K562 (cell line): ENCODE data around the gene ENTREP3. TPM values are rescaled to one million over a fixed set of nuclear protein-coding genes. Genes with fewer than 3 reads are reported as not detected.

ENCODE experiments used
- BRF1 ChIP-seq: IDR thresholded peaks from 3 replicates; pipeline ENCODE4 v1.6.1; 2011; ENCODE audit warnings: borderline replicate concordance, mild to moderate bottlenecking; ENCODE audit not compliant: insufficient read length; ENCODE audit errors: extremely low read depth
- CBX3 ChIP-seq, 2 experiments: IDR thresholded peaks; 1 replicate in 1 of 2; 2 replicates in 1 of 2; pipeline ENCODE4 v1.6.1; 2012; ENCODE audit warnings: inconsistent platforms in 2 of 2, low read length in 2 of 2, borderline replicate concordance in 1 of 2, control low read depth in 1 of 2
- CBX5 ChIP-seq: IDR thresholded peaks from 2 replicates; pipeline ENCODE4 v1.6.1; 2014; ENCODE audit warnings: low read depth, borderline replicate concordance
- CHD4 ChIP-seq: fragments of 200-600 bp; sonication (generic); IDR thresholded peaks from 3 replicates; pipeline ENCODE4 v1.6.1; 2012; ENCODE audit warnings: low read depth, mild to moderate bottlenecking, mixed read lengths, low read length, inconsistent platforms; ENCODE audit not compliant: insufficient read depth, insufficient replicate concordance, poor library complexity, severe bottlenecking
- KAT8 ChIP-seq: fragments of 450-650 bp; IDR thresholded peaks from 2 replicates; pipeline ENCODE4 v1.6.1; 2016; ENCODE audit warnings: low read depth, mild to moderate bottlenecking
- KLF16 ChIP-seq: IDR thresholded peaks from 2 replicates; pipeline ENCODE4 v1.6.1; 2016; ENCODE audit warnings: antibody characterized with exemption
- MAZ ChIP-seq, 2 experiments: fragments of 450-650 bp in 1 of 2; sonication (generic) in 1 of 2; formaldehyde crosslinking; IDR thresholded peaks in 1 of 2; conservative IDR thresholded peaks in 1 of 2; 2 replicates each; pipeline versions ENCODE4 v1.4.0 to v1.5.0; 2020; ENCODE audit warnings: mild to moderate bottlenecking in 1 of 2, missing genetic modification reagents in 1 of 2
- MYNN ChIP-seq, 2 experiments: sonication (generic); formaldehyde crosslinking in 1 of 2; IDR thresholded peaks; 2 replicates each; pipeline versions ENCODE4 v1.5.0 to v1.6.1; 2016 to 2020; ENCODE audit warnings: antibody characterized with exemption in 1 of 2, missing genetic modification reagents in 1 of 2
- NCOA2 ChIP-seq, 2 experiments: fragments of 450-650 bp; IDR thresholded peaks; 2 replicates each; pipeline ENCODE4 v1.6.1; 2018; ENCODE audit warnings: mild to moderate bottlenecking in 2 of 2, moderate library complexity in 1 of 2; ENCODE audit not compliant: partially characterized antibody in 2 of 2
- NR2C1 ChIP-seq, 2 experiments: fragments of 450-650 bp; IDR thresholded peaks; 2 replicates each; pipeline ENCODE4 v1.6.1; 2017; ENCODE audit warnings: mild to moderate bottlenecking in 2 of 2, antibody characterized with exemption in 1 of 2, inconsistent platforms in 1 of 2, missing compliant biosample characterization in 1 of 2, missing genetic modification characterization in 1 of 2
- PHTF2 ChIP-seq: fragments of 250-450 bp; sonication (Bioruptor Pico); IDR thresholded peaks from 2 replicates; pipeline ENCODE4 v1.5.0; 2021; ENCODE audit warnings: mild to moderate bottlenecking
- RBBP5 ChIP-seq: fragments of 200-600 bp; sonication (generic); IDR thresholded peaks from 2 replicates; pipeline ENCODE4 v1.6.1; 2012; ENCODE audit warnings: borderline replicate concordance, mild to moderate bottlenecking, low read length, control low read depth, inconsistent platforms; ENCODE audit not compliant: insufficient read depth, poor library complexity, severe bottlenecking
- SIN3A ChIP-seq, 2 experiments: fragments of 150-350 bp in 1 of 2; IDR thresholded peaks; 2 replicates each; pipeline ENCODE4 v1.6.1; 2011 to 2016; ENCODE audit warnings: borderline replicate concordance in 2 of 2, low read depth in 2 of 2, low read length in 2 of 2, mild to moderate bottlenecking in 2 of 2, moderate library complexity in 2 of 2; ENCODE audit not compliant: control insufficient read depth in 1 of 2
- SMC3 ChIP-seq: conservative IDR thresholded peaks from 2 replicates; pipeline ENCODE4 v1.6.1; 2011; ENCODE audit warnings: low read depth, low read length, improper control_type of control experiment; ENCODE audit not compliant: insufficient read depth
- TARDBP ChIP-seq: fragments of 450-650 bp; IDR thresholded peaks from 2 replicates; pipeline ENCODE4 v1.6.1; 2016
- U2AF1 ChIP-seq: fragments of 200-400 bp; formaldehyde crosslinking; optimal IDR thresholded peaks from 2 replicates; pipeline ENCODE3; 2017; ENCODE audit warnings: mild to moderate bottlenecking, low read depth, low read length, moderate library complexity
- XRCC4 ChIP-seq: IDR thresholded peaks from one replicate; pipeline ENCODE4 v1.6.1; 2011; ENCODE audit not compliant: insufficient read depth, insufficient read length; ENCODE audit errors: extremely low read depth
- ZC3H8 ChIP-seq: fragments of 450-650 bp; IDR thresholded peaks from 2 replicates; pipeline ENCODE4 v1.6.1; 2017
- ZNF274 ChIP-seq: IDR thresholded peaks from 2 replicates; pipeline ENCODE4 v1.6.1; 2011; ENCODE audit warnings: low read depth, mild to moderate bottlenecking, low read length, moderate library complexity, borderline replicate concordance
- ZNF695 ChIP-seq: fragments of 450-650 bp; formaldehyde crosslinking; IDR thresholded peaks from 2 replicates; pipeline ENCODE4 v1.4.0; 2020; ENCODE audit warnings: mild to moderate bottlenecking, moderate library complexity
- polyA plus RNA-seq, 8 experiments: library from polyadenylated mRNA; depleted of rRNA in 4 of 8; stranded (reverse) in 5 of 8; unstranded in 3 of 8; fragments of >200 nt; fragmentation: Nextera tagmentation in 2 of 8; fragmentation: Illumina TruSeq in 1 of 8; extraction: Ambion mirVana in 2 of 8; extraction: Trizol in 1 of 8; gene quantifications; 2 replicates each; pipeline versions ENCODE4 v1.2.1 to v1.2.3, GENCODE V29; 2011 to 2014; ENCODE audit warnings: inconsistent platforms in 1 of 8, missing spikeins in 1 of 8
- total RNA-seq, 7 experiments: library from RNA; depleted of rRNA in 6 of 7; stranded (reverse); fragments of >200 nt in 6 of 7; fragmentation: Illumina TruSeq in 2 of 7; extraction: Trizol in 2 of 7; gene quantifications; 2 replicates each; pipeline versions ENCODE4 v1.2.1 to v1.2.3, GENCODE V29; 2011 to 2021; ENCODE audit warnings: low replicate concordance in 1 of 7
- TF ChIP-seq, protein P1 (sequence below): fragments of 450-650 bp; IDR thresholded peaks from 2 replicates; pipeline ENCODE4 v1.6.1; 2016
- TF ChIP-seq, protein P2 (sequence below): fragments of 250-450 bp; sonication (Bioruptor Pico); IDR thresholded peaks from 2 replicates; pipeline ENCODE4 v1.5.0; 2020; ENCODE audit warnings: mild to moderate bottlenecking
- TF ChIP-seq, protein P3 (sequence below), 3 experiments: IDR thresholded peaks in 2 of 3; conservative IDR thresholded peaks in 1 of 3; 2 replicates each; pipeline ENCODE4 v1.5.1; 2011 to 2012; ENCODE audit warnings: low read length in 3 of 3, mild to moderate bottlenecking in 3 of 3, control low read depth in 2 of 3, improper control_type of control experiment in 1 of 3, inconsistent platforms in 1 of 3, low read depth in 1 of 3, mixed read lengths in 1 of 3, moderate library complexity in 1 of 3; ENCODE audit not compliant: insufficient read depth in 2 of 3

Gene ENTREP3
- total and polyA plus RNA-seq, 9 of the 15 experiments (the other 6 are each of a cell fraction or from before 2014, with no cell fraction given), result 1.9 to 41.8 (median 5.9) TPM

DNA sequence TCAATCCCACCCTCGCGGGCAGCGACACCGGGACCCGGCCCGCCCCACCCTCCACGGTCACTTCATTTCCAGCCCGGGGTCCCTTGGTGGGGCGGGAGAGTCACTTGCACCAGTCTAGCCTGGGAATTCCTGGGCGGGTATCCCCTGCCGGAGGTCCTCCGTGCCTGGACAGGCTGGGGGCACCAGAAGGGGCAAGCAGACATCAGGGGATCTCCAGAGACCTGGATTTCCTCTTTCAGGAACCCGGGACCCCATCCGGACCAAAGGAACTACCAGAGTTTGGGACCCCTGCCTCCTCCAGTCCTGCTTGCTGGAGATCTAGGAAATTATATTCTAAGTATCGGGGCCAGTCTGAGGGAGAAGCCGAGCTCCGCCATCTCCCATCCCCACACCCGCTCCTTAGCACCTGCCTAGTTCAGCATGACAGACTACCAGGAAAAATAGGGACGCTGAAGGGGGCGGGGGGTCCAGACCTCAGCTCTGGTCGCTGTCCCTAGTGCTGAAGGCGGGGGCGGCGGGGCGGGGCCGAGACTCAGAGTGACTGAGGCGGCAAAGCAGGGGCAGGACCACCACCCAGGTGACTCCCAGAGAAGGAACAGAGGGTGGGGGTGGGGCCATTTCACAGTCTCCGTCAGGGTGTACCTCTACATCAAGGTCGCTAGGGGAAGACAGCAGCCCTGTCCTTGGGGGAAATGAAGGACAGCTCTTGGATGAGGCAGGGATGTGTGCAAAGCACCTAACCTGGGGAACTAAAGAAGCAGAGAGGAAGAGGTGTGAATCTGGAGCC, 22.8 kb upstream of the ENTREP3 start (continued):
- TF ChIP-seq ZNF695, result no peak
- TF ChIP-seq U2AF1, result no peak
- no peak for TF ChIP-seq RBBP5
- TF ChIP-seq, protein P1, sequence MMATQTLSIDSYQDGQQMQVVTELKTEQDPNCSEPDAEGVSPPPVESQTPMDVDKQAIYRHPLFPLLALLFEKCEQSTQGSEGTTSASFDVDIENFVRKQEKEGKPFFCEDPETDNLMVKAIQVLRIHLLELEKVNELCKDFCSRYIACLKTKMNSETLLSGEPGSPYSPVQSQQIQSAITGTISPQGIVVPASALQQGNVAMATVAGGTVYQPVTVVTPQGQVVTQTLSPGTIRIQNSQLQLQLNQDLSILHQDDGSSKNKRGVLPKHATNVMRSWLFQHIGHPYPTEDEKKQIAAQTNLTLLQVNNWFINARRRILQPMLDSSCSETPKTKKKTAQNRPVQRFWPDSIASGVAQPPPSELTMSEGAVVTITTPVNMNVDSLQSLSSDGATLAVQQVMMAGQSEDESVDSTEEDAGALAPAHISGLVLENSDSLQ, result peak; percentile 41; the same call in 1 of the 2 replicates
- TF ChIP-seq, protein P2, sequence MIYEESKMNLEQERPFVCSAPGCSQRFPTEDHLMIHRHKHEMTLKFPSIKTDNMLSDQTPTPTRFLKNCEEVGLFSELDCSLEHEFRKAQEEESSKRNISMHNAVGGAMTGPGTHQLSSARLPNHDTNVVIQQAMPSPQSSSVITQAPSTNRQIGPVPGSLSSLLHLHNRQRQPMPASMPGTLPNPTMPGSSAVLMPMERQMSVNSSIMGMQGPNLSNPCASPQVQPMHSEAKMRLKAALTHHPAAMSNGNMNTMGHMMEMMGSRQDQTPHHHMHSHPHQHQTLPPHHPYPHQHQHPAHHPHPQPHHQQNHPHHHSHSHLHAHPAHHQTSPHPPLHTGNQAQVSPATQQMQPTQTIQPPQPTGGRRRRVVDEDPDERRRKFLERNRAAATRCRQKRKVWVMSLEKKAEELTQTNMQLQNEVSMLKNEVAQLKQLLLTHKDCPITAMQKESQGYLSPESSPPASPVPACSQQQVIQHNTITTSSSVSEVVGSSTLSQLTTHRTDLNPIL (CRISPR knock-in tag), result no peak
- TF ChIP-seq, protein P3, sequence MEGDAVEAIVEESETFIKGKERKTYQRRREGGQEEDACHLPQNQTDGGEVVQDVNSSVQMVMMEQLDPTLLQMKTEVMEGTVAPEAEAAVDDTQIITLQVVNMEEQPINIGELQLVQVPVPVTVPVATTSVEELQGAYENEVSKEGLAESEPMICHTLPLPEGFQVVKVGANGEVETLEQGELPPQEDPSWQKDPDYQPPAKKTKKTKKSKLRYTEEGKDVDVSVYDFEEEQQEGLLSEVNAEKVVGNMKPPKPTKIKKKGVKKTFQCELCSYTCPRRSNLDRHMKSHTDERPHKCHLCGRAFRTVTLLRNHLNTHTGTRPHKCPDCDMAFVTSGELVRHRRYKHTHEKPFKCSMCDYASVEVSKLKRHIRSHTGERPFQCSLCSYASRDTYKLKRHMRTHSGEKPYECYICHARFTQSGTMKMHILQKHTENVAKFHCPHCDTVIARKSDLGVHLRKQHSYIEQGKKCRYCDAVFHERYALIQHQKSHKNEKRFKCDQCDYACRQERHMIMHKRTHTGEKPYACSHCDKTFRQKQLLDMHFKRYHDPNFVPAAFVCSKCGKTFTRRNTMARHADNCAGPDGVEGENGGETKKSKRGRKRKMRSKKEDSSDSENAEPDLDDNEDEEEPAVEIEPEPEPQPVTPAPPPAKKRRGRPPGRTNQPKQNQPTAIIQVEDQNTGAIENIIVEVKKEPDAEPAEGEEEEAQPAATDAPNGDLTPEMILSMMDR (IDR thresholded peaks at IDR 0.05 in 2 of 3, conservative IDR thresholded peaks at IDR 0.05 in 1 of 3; ENCODE audit: insufficient read depth in 2 of 3, low read depth in 1 of 3, low read length in 3 of 3), result peak; percentile 29 to 43 (median 40); a peak in 2 of 6 replicates
- peak; percentile 17; the same call in 1 of the 2 replicates for TF ChIP-seq CBX5
- peak; percentile 76 to 96; a peak in 3 of 4 replicates for TF ChIP-seq SIN3A (IDR thresholded peaks at IDR 0.05; ENCODE audit: borderline replicate concordance in 2 of 2, control insufficient read depth in 1 of 2, low read depth in 2 of 2, low read length in 2 of 2)
- TF ChIP-seq CHD4, result no peak
- TF ChIP-seq KLF16, result no peak
- TF ChIP-seq ZNF274, result no peak
- TF ChIP-seq NR2C1 (IDR thresholded peaks at IDR 0.05), result no peak
- no peak for TF ChIP-seq NR2C1 (tag; IDR thresholded peaks at IDR 0.05)
- no peak for TF ChIP-seq CBX3 (IDR thresholded peaks at IDR 0.05; ENCODE audit: borderline replicate concordance in 1 of 2, low read length in 2 of 2)
- peak in 1 of 2 experiments; percentile 59; a peak in 3 of 4 replicates for TF ChIP-seq MAZ (CRISPR knock-in tag; conservative IDR thresholded peaks at IDR 0.05 in 1 of 2, IDR thresholded peaks at IDR 0.05 in 1 of 2)
- TF ChIP-seq MYNN (IDR thresholded peaks at IDR 0.05), result no peak
- no peak for TF ChIP-seq MYNN (CRISPR knock-in tag; IDR thresholded peaks at IDR 0.05)
- no peak for TF ChIP-seq BRF1
- 0 out of 2 replicates have a peak, but pooled peaks have one; percentile 27 for TF ChIP-seq SMC3
- TF ChIP-seq XRCC4, result no peak
- no peak for TF ChIP-seq NCOA2 (IDR thresholded peaks at IDR 0.05; ENCODE audit: partially characterized antibody in 2 of 2)
- no peak for TF ChIP-seq KAT8
- no peak for TF ChIP-seq ZC3H8
- TF ChIP-seq TARDBP, result no peak
- no peak for TF ChIP-seq PHTF2
